DND-41 (cell line): ENCODE measurements around the gene DHCR24.

ENCODE experiments used
- ATAC-seq: fragments of 200-7000 bp; cut with Tn5 transposase; 3 replicates; pipeline ENCODE4 v1.9.1; 2021; ENCODE audit warnings: low read depth; ENCODE audit not compliant: insufficient read depth
- DNase-seq: peaks from one replicate; pipeline ENCODE4 v3.0.0-alpha.2; 2020
- H2AFZ ChIP-seq: 2 replicates; pipeline ENCODE4 v1.6.0; 2012; ENCODE audit warnings: low read depth, low read length
- H3K27ac ChIP-seq: 2 replicates; pipeline ENCODE4 v1.5.1; 2012; ENCODE audit warnings: low read length, inconsistent platforms
- H3K27me3 ChIP-seq: fragments of 200-600 bp; sonication (generic); 2 replicates; pipeline ENCODE4 v1.6.0; 2012; ENCODE audit warnings: low read length, mild to moderate bottlenecking, inconsistent platforms; ENCODE audit not compliant: insufficient read depth, poor library complexity
- H3K36me3 ChIP-seq: 2 replicates; pipeline ENCODE4 v1.5.1; 2012; ENCODE audit warnings: low read length, inconsistent platforms; ENCODE audit not compliant: insufficient read depth
- H3K4me1 ChIP-seq: 2 replicates; pipeline ENCODE4 v1.5.1; 2012; ENCODE audit warnings: mild to moderate bottlenecking, low read length; ENCODE audit not compliant: insufficient read depth
- H3K4me2 ChIP-seq: 2 replicates; pipeline ENCODE4 v1.6.0; 2012; ENCODE audit warnings: mild to moderate bottlenecking, moderate library complexity, low read length, inconsistent platforms; ENCODE audit not compliant: insufficient read depth
- H3K4me3 ChIP-seq, 2 experiments: fragments of 200-600 bp in 1 of 2; shearing (Covaris generic) in 1 of 2; 2 replicates each; pipeline ENCODE4 v1.5.1; 2012 to 2016; ENCODE audit warnings: inconsistent platforms in 2 of 2, low read length in 2 of 2, mild to moderate bottlenecking in 2 of 2, low read depth in 1 of 2, moderate library complexity in 1 of 2
- H3K79me2 ChIP-seq: 2 replicates; pipeline ENCODE4 v1.6.0; 2012; ENCODE audit warnings: low read length, inconsistent platforms; ENCODE audit not compliant: insufficient read depth
- H3K9ac ChIP-seq: 2 replicates; pipeline ENCODE4 v1.6.0; 2012; ENCODE audit warnings: low read depth, mild to moderate bottlenecking, inconsistent platforms, low read length, moderate library complexity
- H3K9me3 ChIP-seq: 2 replicates; pipeline ENCODE4 v1.5.1; 2012; ENCODE audit warnings: low read length, moderate library complexity, mild to moderate bottlenecking, inconsistent platforms; ENCODE audit not compliant: insufficient read depth, severe bottlenecking
- H4K20me1 ChIP-seq: 2 replicates; pipeline ENCODE4 v1.6.0; 2012; ENCODE audit warnings: low read length; ENCODE audit not compliant: insufficient read depth
- EZH2 ChIP-seq: IDR thresholded peaks from 3 replicates; pipeline ENCODE4 v1.6.1; 2012; ENCODE audit warnings: borderline replicate concordance, low read depth, mild to moderate bottlenecking, moderate library complexity, low read length, inconsistent platforms; ENCODE audit not compliant: severe bottlenecking
- TF ChIP-seq, protein P1 (sequence below): IDR thresholded peaks from 2 replicates; pipeline ENCODE4 v1.5.1; 2012; ENCODE audit warnings: borderline replicate concordance, low read length, moderate library complexity, mild to moderate bottlenecking; ENCODE audit not compliant: poor library complexity, severe bottlenecking; ENCODE audit errors: extremely low read depth

The DHCR24 gene

DNA sequence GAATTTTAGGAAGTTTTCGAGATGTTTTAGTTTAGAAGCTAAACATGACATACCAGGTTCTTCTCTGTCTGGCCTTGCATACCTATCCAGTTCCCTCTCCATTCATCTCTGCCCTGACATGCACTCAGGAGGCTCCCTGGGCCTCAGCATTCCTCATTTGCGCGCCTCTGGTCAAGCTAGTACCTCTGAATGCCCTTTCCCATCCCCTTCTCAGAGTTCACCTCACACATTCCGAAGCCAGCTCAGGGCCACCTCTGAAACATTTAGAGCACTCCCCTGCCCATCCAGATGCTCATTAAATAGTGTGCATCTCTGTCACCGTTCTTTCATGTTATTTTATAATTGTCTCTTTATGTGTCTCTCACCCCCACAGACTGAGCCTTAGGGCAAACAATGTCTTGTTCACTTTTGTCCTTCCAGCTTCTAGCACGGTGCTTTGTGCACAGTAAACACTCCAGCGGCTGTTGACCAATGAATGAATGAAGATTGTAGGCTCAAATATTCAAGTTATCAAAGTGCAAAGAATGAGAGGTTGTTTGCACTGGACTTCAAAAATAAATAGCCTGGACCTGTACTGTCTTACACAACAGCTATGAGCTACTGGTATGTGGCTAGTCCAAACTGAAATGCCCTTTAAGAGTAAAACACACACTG, 1.2 kb upstream of the DHCR24 start:
- Histone ChIP-seq H3K36me3 (peaks cover 32% of the 10 kb centered on the region), H3K4me3 (peak overlapping the region in 1 of 2 experiments; percentile 97; a peak in 3 of 4 replicates), H4K20me1 (peaks cover 33% of the 10 kb centered on the region), H3K79me2 (peaks cover 43% of the 10 kb centered on the region), H3K4me2 (peak overlapping the region; percentile 80), H3K9me3 (no peaks in the 10 kb centered on the region), H3K27ac (peak overlapping the region; percentile 98), H3K4me1 (peaks cover 43% of the 10 kb centered on the region), H3K9ac (peak overlapping the region; percentile 89), H3K27me3 (no peaks in the 10 kb centered on the region), H2AFZ (peak overlapping the region; percentile 97)
- ATAC-seq (no peak), DNase-seq (no peak)
- TF ChIP-seq, protein P1, sequence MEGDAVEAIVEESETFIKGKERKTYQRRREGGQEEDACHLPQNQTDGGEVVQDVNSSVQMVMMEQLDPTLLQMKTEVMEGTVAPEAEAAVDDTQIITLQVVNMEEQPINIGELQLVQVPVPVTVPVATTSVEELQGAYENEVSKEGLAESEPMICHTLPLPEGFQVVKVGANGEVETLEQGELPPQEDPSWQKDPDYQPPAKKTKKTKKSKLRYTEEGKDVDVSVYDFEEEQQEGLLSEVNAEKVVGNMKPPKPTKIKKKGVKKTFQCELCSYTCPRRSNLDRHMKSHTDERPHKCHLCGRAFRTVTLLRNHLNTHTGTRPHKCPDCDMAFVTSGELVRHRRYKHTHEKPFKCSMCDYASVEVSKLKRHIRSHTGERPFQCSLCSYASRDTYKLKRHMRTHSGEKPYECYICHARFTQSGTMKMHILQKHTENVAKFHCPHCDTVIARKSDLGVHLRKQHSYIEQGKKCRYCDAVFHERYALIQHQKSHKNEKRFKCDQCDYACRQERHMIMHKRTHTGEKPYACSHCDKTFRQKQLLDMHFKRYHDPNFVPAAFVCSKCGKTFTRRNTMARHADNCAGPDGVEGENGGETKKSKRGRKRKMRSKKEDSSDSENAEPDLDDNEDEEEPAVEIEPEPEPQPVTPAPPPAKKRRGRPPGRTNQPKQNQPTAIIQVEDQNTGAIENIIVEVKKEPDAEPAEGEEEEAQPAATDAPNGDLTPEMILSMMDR, result no peak
- no peak for TF ChIP-seq EZH2

DNA sequence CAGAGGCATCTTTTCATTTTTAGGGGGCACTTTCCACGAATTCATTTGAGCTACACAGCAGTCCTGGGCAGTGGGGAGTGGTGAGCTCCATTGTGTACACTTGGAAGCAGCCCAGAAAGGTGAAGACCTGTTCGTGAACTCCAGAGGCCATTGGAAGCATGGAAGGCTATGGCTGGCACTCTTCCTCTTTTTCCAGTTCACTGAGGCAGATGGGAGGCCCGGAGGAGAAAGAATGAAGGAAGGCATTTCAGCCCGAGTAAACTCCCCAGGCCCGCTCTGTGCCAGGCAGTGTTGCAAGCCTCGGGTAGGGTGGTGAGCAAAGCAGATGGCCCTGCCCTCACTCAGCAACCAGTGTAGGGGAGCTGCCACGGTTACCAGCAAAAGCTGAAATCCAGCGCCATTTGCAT, 673 bp upstream of the DHCR24 start:
- peaks cover 48% of the 10 kb centered on the region for H3K79me2 ChIP-seq
- H3K27me3 ChIP-seq, result no peaks in the 10 kb centered on the region
- no peak for TF ChIP-seq EZH2
- TF ChIP-seq, protein P1, result no peak
- no peaks in the 10 kb centered on the region for H3K9me3 ChIP-seq
- peak overlapping the region; percentile 98 for H3K27ac ChIP-seq
- peak overlapping the region; percentile 86 to 97; a peak in 3 of 4 replicates for H3K4me3 ChIP-seq
- DNase-seq (peak; percentile 35), ATAC-seq (peak; percentile 7; the same call in 2 of the 3 replicates)
- H2AFZ ChIP-seq, result peak overlapping the region; percentile 97
- H4K20me1 ChIP-seq, result peaks cover 36% of the 10 kb centered on the region
- H3K9ac ChIP-seq, result peak overlapping the region; percentile 89
- H3K4me1 ChIP-seq, result peaks cover 47% of the 10 kb centered on the region
- H3K36me3 ChIP-seq, result peaks cover 38% of the 10 kb centered on the region
- H3K4me2 ChIP-seq, result peak overlapping the region; percentile 80

DNA sequence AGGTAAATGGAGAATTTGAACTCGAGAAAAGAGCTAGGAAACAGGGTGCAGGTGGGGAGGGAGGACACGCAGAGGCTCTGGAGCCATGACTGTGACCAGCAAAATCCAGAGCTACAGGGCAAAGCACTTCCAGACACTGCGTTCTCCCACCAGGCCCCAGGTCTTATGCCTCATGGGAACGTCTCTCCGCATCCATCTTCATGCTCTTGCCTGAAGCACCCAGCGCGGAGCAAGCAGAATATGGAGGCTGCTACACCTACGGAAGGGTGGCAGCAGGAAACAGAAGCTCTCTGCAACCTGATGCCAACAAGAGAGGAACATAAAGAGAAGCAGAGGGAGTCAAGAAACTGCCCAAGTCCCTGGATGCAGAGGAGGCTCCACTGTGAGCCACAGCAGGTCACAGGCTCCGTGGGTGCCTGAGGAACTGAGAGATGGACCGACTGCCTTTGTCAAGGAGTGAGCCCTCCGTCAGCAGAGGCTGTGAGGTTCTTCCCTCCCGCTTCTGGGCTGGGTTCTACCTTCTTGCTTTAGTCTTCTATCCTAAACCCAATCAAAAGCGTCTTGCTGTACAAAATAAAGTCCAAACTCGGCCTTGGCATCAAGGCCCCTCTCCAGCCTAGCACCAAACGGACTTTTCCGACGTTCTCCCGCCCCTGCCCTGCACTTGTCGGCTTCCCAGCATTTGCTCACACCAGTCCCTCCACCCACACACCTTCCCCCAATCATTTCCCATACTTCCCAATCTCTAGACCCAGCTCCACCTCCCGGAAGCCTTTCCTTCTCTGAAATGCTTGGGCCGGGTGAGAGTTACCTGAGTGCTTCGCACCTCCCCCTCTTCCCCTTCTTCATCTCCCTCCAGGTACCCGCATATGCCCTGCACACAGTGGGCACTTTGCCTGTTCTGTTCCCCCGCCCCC, 930 bp downstream of the DHCR24 start:
- H3K4me2 ChIP-seq, result peak overlapping the region; percentile 80
- H2AFZ ChIP-seq, result peak overlapping the region; percentile 93
- no peaks in the 10 kb centered on the region for H3K27me3 ChIP-seq
- ATAC-seq (no peak), DNase-seq (peak; percentile 20)
- peaks cover 54% of the 10 kb centered on the region for H3K36me3 ChIP-seq
- TF ChIP-seq, protein P1, result no peak
- TF ChIP-seq EZH2, result no peak
- peaks cover 64% of the 10 kb centered on the region for H3K79me2 ChIP-seq
- peak overlapping the region; percentile 98 for H3K27ac ChIP-seq
- H3K4me3 ChIP-seq, result peak overlapping the region; percentile 86 to 97
- peak overlapping the region; percentile 89 for H3K9ac ChIP-seq
- H3K4me1 ChIP-seq, result peaks cover 58% of the 10 kb centered on the region
- H3K9me3 ChIP-seq, result no peaks in the 10 kb centered on the region
- H4K20me1 ChIP-seq, result peaks cover 40% of the 10 kb centered on the region
